Effector memory CD4-positive, alpha-beta T cell (primary cell): ENCODE measurements around the gene PCDHGA6.
"Not testable (repeated sequence)": the region's sequence is repeated elsewhere in the genome, so short reads cannot be mapped to it uniquely, and the experiment has no call there.

ENCODE experiments used
- DNase-seq, 3 donors: peaks; one replicate each; pipeline ENCODE4 v3.0.0-alpha.2; 2020
- H3K27ac ChIP-seq: 2 replicates; pipeline ENCODE4 v1.7.0; 2013; ENCODE audit warnings: mild to moderate bottlenecking, low read length, moderate library complexity; ENCODE audit not compliant: insufficient read depth, poor library complexity, severe bottlenecking
- H3K27me3 ChIP-seq: replicated peaks from 2 replicates; pipeline ENCODE4 v1.7.0; 2013; ENCODE audit warnings: mild to moderate bottlenecking, low read length; ENCODE audit not compliant: insufficient read depth, control insufficient read depth, poor library complexity, severe bottlenecking
- H3K36me3 ChIP-seq: 2 replicates; pipeline ENCODE4 v1.7.0; 2013; ENCODE audit warnings: mild to moderate bottlenecking, low read length, moderate library complexity; ENCODE audit not compliant: control insufficient read depth, insufficient read depth
- H3K4me1 ChIP-seq: 2 replicates; pipeline ENCODE4 v1.7.0; 2013; ENCODE audit warnings: low read length, mild to moderate bottlenecking; ENCODE audit not compliant: control insufficient read depth, insufficient read depth, poor library complexity, severe bottlenecking
- H3K4me3 ChIP-seq: 2 replicates; pipeline ENCODE4 v1.7.0; 2013; ENCODE audit warnings: low read length, low read depth, mild to moderate bottlenecking; ENCODE audit not compliant: insufficient read depth, poor library complexity, severe bottlenecking
- H3K9me3 ChIP-seq: 2 replicates; pipeline ENCODE4 v1.7.0; 2013; ENCODE audit warnings: mild to moderate bottlenecking, low read length, moderate library complexity; ENCODE audit not compliant: control insufficient read depth

Gene PCDHGA6

GRCh38 chr5:141392429-141393198 lies 18.9 kb downstream of the PCDHGA6 start, which contains the start of gene PCDHGA8:
PCDHGA8 (plus strand) TSS chr5:141392633; CDS start chr5:141392814, 181 bp downstream.
- Histone ChIP-seq H3K9me3 (peaks cover 9% of the 10 kb centered on the region), H3K27me3 (peaks cover 6% of the 10 kb centered on the region), H3K27ac (no peak within 1 kb of the TSS), H3K4me1 (no peaks in the 10 kb centered on the region), H3K36me3 (no peaks in the 10 kb centered on the region), H3K4me3 (no peak within 1 kb of the TSS)
- DNase-seq: no peak

DNA sequence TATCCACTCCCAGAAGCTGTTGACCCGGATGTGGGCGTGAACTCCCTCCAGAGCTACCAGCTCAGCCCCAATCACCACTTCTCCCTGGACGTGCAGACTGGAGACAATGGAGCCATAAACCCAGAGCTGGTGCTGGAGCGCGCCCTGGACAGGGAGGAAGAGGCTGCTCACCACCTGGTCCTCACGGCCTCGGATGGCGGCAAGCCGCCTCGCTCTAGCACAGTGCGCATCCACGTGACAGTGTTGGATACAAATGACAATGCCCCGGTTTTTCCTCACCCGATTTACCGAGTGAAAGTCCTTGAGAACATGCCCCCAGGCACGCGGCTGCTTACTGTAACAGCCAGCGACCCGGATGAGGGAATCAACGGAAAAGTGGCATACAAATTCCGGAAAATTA lies 19.6 kb downstream of the PCDHGA6 start:
- Histone ChIP-seq H3K27me3 (peaks cover 6% of the 10 kb centered on the region), H3K27ac (no peak overlapping the region), H3K36me3 (no peaks in the 10 kb centered on the region), H3K4me3 (no peak overlapping the region), H3K4me1 (no peaks in the 10 kb centered on the region), H3K9me3 (peaks cover 9% of the 10 kb centered on the region)
- no peak for DNase-seq

- H3K4me3 ChIP-seq, H3K36me3 ChIP-seq, H3K4me1 ChIP-seq, H3K9me3 ChIP-seq, DNase-seq, H3K27ac ChIP-seq: not testable (repeated sequence)
- H3K27me3 ChIP-seq: peaks cover 13% of the 10 kb centered on the region
Measured at GRCh38 chr5:141394401-141395187, 20.9 kb downstream of the PCDHGA6 start.

DNA sequence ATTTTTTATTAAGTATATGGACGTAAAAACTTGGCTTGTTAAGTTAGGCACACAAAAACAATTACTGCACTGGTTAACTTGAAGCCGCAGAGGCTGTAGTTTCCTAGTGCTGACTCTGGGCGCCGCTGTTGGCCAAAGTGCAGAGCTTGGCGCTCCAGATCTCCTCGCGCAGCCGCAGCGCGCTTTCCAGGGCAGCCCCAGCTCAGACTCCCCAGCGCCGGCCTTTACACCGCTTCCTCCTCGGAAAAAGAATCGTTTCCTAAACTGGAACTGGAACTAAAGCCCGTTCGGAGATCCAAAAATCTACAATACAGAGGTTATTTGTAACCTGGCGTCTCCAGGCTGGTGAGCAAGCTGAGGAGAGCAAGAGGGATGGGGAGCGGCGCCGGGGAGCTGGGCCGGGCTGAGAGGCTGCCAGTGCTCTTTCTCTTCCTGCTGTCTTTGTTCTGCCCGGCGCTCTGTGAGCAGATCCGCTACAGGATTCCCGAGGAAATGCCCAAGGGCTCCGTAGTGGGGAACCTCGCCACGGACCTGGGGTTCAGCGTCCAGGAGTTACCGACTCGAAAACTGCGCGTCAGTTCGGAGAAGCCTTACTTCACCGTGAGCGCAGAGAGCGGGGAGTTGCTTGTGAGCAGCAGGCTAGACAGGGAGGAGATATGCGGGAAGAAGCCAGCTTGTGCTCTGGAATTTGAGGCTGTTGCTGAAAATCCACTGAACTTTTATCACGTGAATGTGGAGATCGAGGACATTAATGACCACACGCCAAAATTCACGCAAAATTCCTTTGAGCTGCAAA lies 24.3 kb downstream of the PCDHGA6 start, which contains the start of gene PCDHGB5:
Gene PCDHGB5 (plus strand): TSS at position 192 of the 796 bp plus-strand sequence. CDS start 181 bp downstream, at position 373.
- H3K27me3 ChIP-seq: peaks cover 16% of the 10 kb centered on the region
- not testable (repeated sequence) for H3K9me3 ChIP-seq, DNase-seq

GRCh38 chr5:141398608-141399007 lies 24.9 kb downstream of the PCDHGA6 start:
- no peak overlapping the region for H3K4me3 ChIP-seq

More for the DNA sequence above, 24.3 kb downstream of the PCDHGA6 start, which contains the start of gene PCDHGB5:
- not testable (repeated sequence) for H3K4me3 ChIP-seq, H3K27ac ChIP-seq, H3K36me3 ChIP-seq, H3K4me1 ChIP-seq

GRCh38 chr5:141399555-141400258 lies 26.0 kb downstream of the PCDHGA6 start:
- Histone ChIP-seq H3K9me3 (peaks cover 4% of the 10 kb centered on the region), H3K4me1 (no peaks in the 10 kb centered on the region), H3K27ac (no peak overlapping the region), H3K4me3 (no peak overlapping the region), H3K27me3 (peaks cover 21% of the 10 kb centered on the region), H3K36me3 (no peaks in the 10 kb centered on the region)
- DNase-seq: no peak

More at GRCh38 chr5:141398608-141399007, 24.9 kb downstream of the PCDHGA6 start:
- Histone ChIP-seq H3K27ac (no peak overlapping the region), H3K4me1 (no peaks in the 10 kb centered on the region), H3K36me3 (no peaks in the 10 kb centered on the region), H3K9me3 (peaks cover 4% of the 10 kb centered on the region), H3K27me3 (peaks cover 16% of the 10 kb centered on the region)
- no peak for DNase-seq

DNA sequence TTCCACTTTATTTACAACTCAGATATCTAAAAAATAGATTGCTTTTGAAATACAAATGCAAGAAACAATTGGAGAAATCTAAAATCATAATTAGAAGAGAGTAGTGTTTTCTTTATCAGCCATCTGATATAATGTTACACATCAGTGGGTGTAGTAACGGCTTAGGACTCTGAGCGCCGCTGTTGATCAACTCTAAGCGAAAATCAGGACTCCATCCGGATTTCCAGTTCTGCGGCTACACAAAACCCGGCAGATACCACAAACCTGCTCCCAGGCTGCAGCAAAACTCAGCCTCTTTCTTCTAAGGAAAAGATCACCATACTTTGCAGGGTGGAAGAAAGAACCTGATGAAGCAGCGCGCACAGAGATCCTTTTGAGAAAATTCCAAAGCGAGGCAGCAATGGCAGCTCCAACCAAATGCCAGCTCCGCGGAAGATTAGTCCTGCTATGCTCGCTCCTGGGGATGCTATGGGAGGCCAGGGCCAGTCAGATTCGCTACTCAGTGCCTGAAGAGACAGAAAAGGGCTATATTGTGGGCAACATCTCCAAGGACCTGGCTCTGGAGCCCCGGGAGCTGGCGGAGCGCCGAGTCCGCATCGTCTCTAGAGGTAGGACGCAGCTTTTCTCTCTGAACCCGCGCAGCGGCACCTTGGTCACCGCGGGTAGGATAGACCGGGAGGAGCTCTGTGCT lies 29.0 kb downstream of the PCDHGA6 start, which contains the start of gene PCDHGA9:
Gene PCDHGA9 (plus strand): TSS at position 226 of the 691 bp plus-strand sequence. CDS start 175 bp downstream, at position 401.
- DNase-seq: no peak
- H3K4me3 ChIP-seq: no peak within 1 kb of the TSS
- no peaks in the 10 kb centered on the region for H3K4me1 ChIP-seq
- H3K27ac ChIP-seq: no peak within 1 kb of the TSS
- peaks cover 4% of the 10 kb centered on the region for H3K9me3 ChIP-seq
- no peaks in the 10 kb centered on the region for H3K36me3 ChIP-seq
- peaks cover 31% of the 10 kb centered on the region for H3K27me3 ChIP-seq

DNA sequence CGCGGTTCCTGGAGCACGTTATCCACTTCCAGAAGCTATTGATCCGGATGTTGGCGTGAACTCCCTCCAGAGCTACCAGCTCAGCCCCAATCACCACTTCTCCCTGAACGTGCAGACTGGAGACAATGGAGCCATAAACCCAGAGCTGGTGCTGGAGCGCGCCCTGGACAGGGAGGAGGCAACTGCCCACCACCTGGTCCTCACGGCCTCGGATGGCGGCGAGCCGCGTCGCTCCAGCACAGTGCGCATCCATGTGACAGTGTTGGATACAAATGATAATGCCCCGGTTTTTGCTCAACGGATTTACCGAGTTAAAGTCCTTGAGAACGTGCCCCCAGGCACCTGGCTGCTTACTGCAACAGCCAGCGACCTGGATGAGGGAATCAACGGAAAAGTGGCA lies 29.7 kb downstream of the PCDHGA6 start:
- no peaks in the 10 kb centered on the region for H3K4me1 ChIP-seq
- peaks cover 4% of the 10 kb centered on the region for H3K9me3 ChIP-seq
- H3K27me3 ChIP-seq: peaks cover 33% of the 10 kb centered on the region
- no peak for DNase-seq
- H3K27ac ChIP-seq: no peak overlapping the region
- H3K36me3 ChIP-seq: no peaks in the 10 kb centered on the region
- H3K4me3 ChIP-seq: no peak overlapping the region
